ENCODE results near the gene LIMCH1.

Gene LIMCH1

GRCh38 chr4:41746025-41746439, 208.1 kb downstream of the LIMCH1 start:
- H2AFZ ChIP-seq (ENCODE audit: low read length) = no peak overlapping the region
- H3K79me2 ChIP-seq (ENCODE audit: insufficient read depth, low read length) = no peaks in the 10 kb centered on the region
- no peaks in the 10 kb centered on the region for H3F3A ChIP-seq (ENCODE audit: low read depth)
- no peaks in the 10 kb centered on the region for H3K36me3 ChIP-seq (ENCODE audit: insufficient read depth, low read length)
- H3K4me1 ChIP-seq (ENCODE audit: insufficient read depth, low read length, poor library complexity, severe bottlenecking) = no peaks in the 10 kb centered on the region
- no peak overlapping the region for H3K9ac ChIP-seq (ENCODE audit: low read depth, low read length, poor library complexity, severe bottlenecking)
- H3K4me3 ChIP-seq (ENCODE audit: low read length, poor library complexity, severe bottlenecking) = no peak overlapping the region
- H3K27me3 ChIP-seq (ENCODE audit: insufficient read depth, low read length, poor library complexity, severe bottlenecking) = no peaks in the 10 kb centered on the region
- TF ChIP-seq, protein P1, sequence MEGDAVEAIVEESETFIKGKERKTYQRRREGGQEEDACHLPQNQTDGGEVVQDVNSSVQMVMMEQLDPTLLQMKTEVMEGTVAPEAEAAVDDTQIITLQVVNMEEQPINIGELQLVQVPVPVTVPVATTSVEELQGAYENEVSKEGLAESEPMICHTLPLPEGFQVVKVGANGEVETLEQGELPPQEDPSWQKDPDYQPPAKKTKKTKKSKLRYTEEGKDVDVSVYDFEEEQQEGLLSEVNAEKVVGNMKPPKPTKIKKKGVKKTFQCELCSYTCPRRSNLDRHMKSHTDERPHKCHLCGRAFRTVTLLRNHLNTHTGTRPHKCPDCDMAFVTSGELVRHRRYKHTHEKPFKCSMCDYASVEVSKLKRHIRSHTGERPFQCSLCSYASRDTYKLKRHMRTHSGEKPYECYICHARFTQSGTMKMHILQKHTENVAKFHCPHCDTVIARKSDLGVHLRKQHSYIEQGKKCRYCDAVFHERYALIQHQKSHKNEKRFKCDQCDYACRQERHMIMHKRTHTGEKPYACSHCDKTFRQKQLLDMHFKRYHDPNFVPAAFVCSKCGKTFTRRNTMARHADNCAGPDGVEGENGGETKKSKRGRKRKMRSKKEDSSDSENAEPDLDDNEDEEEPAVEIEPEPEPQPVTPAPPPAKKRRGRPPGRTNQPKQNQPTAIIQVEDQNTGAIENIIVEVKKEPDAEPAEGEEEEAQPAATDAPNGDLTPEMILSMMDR (conservative IDR thresholded peaks at IDR 0.05; ENCODE audit: low read length) = no peak
- no peak for TF ChIP-seq EZH2phosphoT487 (IDR thresholded peaks at IDR 0.05; ENCODE audit: borderline replicate concordance)
- no peaks in the 10 kb centered on the region for H3K9me2 ChIP-seq (replicated peaks; ENCODE audit: low read depth, low read length)
- H4K20me1 ChIP-seq (ENCODE audit: insufficient read depth, low read length, poor library complexity, severe bottlenecking) = no peaks in the 10 kb centered on the region
- no peak overlapping the region for H3K4me2 ChIP-seq (ENCODE audit: low read depth, low read length, poor library complexity, severe bottlenecking)
- peaks cover 5% of the 10 kb centered on the region; the same call in 1 of the 2 replicates for H3K9me3 ChIP-seq (ENCODE audit: insufficient read depth, low read depth, low read length)

- H3F3A ChIP-seq (ENCODE audit: low read depth) = no peaks in the 10 kb centered on the region
- no peak overlapping the region for H3K4me2 ChIP-seq (ENCODE audit: low read depth, low read length, poor library complexity, severe bottlenecking)
- H3K4me3 ChIP-seq (ENCODE audit: low read length, poor library complexity, severe bottlenecking) = no peak overlapping the region
- no peaks in the 10 kb centered on the region for H3K27me3 ChIP-seq (ENCODE audit: insufficient read depth, low read length, poor library complexity, severe bottlenecking)
- no peaks in the 10 kb centered on the region for H4K20me1 ChIP-seq (ENCODE audit: insufficient read depth, low read length, poor library complexity, severe bottlenecking)
- H2AFZ ChIP-seq (ENCODE audit: low read length) = no peak overlapping the region
- no peaks in the 10 kb centered on the region for H3K79me2 ChIP-seq (ENCODE audit: insufficient read depth, low read length)
- TF ChIP-seq, protein P1 (conservative IDR thresholded peaks at IDR 0.05; ENCODE audit: low read length) = no peak
- H3K4me1 ChIP-seq (ENCODE audit: insufficient read depth, low read length, poor library complexity, severe bottlenecking) = no peaks in the 10 kb centered on the region
- no peaks in the 10 kb centered on the region for H3K36me3 ChIP-seq (ENCODE audit: insufficient read depth, low read length)
- no peak overlapping the region for H3K9ac ChIP-seq (ENCODE audit: low read depth, low read length, poor library complexity, severe bottlenecking)
- H3K9me3 ChIP-seq (ENCODE audit: insufficient read depth, low read depth, low read length) = peaks cover 5% of the 10 kb centered on the region; the same call in 1 of the 2 replicates
- no peaks in the 10 kb centered on the region for H3K9me2 ChIP-seq (replicated peaks; ENCODE audit: low read depth, low read length)
Observed at GRCh38 chr4:41746440-41747229, 208.7 kb downstream of the LIMCH1 start.

DNA sequence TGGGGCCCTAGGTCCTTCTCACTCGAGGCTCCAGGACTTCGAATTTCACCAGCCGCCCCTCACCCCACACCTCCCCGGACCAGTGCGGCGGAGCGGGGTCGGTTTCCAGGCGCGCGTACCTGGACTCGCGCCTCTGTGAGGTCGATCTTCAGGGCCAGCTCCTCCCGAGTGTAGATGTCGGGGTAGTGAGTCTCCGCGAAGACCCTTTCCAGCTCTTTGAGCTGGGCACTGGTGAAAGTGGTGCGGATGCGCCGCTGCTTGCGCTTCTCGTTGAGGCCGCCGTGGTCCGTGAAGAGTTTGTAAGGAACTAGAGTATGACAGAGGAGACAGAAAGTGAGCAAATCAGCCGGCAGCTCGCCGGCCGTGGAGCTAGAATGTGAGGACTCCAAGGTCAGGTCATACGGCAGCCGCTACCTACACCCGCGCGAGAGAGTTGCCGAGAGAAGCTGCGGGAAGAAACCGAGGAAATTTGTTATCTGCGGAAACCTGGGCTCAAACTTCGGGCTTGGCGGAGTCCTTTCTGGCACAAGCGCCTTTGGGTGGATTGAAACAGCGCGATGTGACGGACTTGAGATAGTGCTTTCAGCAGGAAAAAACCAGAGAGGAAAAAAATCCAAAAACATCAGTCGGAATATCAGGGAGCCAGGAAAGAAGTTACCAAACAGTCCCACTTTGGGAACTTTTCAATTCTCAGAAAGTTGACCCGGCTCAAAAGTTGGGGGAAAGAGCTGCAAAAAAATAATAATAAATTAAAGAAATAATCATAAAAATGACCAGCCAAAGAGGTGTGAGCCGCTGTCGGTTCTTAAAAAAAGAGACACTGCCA, 209.5 kb downstream of the LIMCH1 start:
- H2AFZ ChIP-seq (ENCODE audit: low read length) = no peak overlapping the region
- H3K27me3 ChIP-seq (ENCODE audit: insufficient read depth, low read length, poor library complexity, severe bottlenecking) = no peaks in the 10 kb centered on the region
- H3F3A ChIP-seq (ENCODE audit: low read depth) = no peaks in the 10 kb centered on the region
- H3K4me2 ChIP-seq (ENCODE audit: low read depth, low read length, poor library complexity, severe bottlenecking) = no peak overlapping the region
- no peak overlapping the region for H3K4me3 ChIP-seq (ENCODE audit: low read length, poor library complexity, severe bottlenecking)
- H3K4me1 ChIP-seq (ENCODE audit: insufficient read depth, low read length, poor library complexity, severe bottlenecking) = no peaks in the 10 kb centered on the region
- TF ChIP-seq, protein P1 (conservative IDR thresholded peaks at IDR 0.05; ENCODE audit: low read length) = no peak
- TF ChIP-seq EZH2phosphoT487 (IDR thresholded peaks at IDR 0.05; ENCODE audit: borderline replicate concordance) = no peak
- H3K9ac ChIP-seq (ENCODE audit: low read depth, low read length, poor library complexity, severe bottlenecking) = no peak overlapping the region
- no peaks in the 10 kb centered on the region for H3K9me2 ChIP-seq (replicated peaks; ENCODE audit: low read depth, low read length)
- no peaks in the 10 kb centered on the region for H3K79me2 ChIP-seq (ENCODE audit: insufficient read depth, low read length)
- H4K20me1 ChIP-seq (ENCODE audit: insufficient read depth, low read length, poor library complexity, severe bottlenecking) = no peaks in the 10 kb centered on the region
- no peaks in the 10 kb centered on the region for H3K36me3 ChIP-seq (ENCODE audit: insufficient read depth, low read length)
- peaks cover 5% of the 10 kb centered on the region; the same call in 1 of the 2 replicates for H3K9me3 ChIP-seq (ENCODE audit: insufficient read depth, low read depth, low read length)

Measured in Loucy (cell line).